WTC11 (cell line): Measurements from ENCODE around the gene NRIP3. TPM values are rescaled to one million over a fixed set of nuclear protein-coding genes. Genes with fewer than 3 reads are reported as not detected.

ENCODE experiments used
- ATAC-seq: fragments of 200-7000 bp; cut with Tn5 transposase; 2 replicates; pipeline ENCODE4 v1.10.0; 2021; ENCODE audit warnings: mild to moderate bottlenecking, moderate library complexity
- CTCF ChIA-PET: fragments of 300-600 bp; sonication (Branson Sonifier 250); formaldehyde crosslinking; loops from one replicate; lab custom pipeline; 2021; ENCODE audit warnings: antibody characterized with exemption; lab: Charles Lee
- POLR2A ChIA-PET: fragments of 350-600 bp; sonication (Branson Sonifier 250); formaldehyde crosslinking; loops from one replicate; lab custom pipeline; 2021; ENCODE audit warnings: antibody characterized with exemption; lab: Charles Lee
- DNase-seq: peaks from one replicate; pipeline ENCODE4 v3.0.0; 2021; ENCODE audit warnings: low spot score
- H3K27ac Mint-ChIP-seq: 2 replicates; pipeline ENCODE4 v1.8.0; 2021; ENCODE audit warnings: mixed read lengths
- H3K27me3 Mint-ChIP-seq: 2 replicates; pipeline ENCODE4 v1.8.0; 2021; ENCODE audit warnings: low read depth, mild to moderate bottlenecking, moderate library complexity, mixed read lengths
- H3K36me3 Mint-ChIP-seq: 2 replicates; pipeline ENCODE4 v1.8.0; 2021; ENCODE audit warnings: mixed read lengths
- H3K4me1 Mint-ChIP-seq: 2 replicates; pipeline ENCODE4 v1.8.0; 2022; ENCODE audit warnings: mixed read lengths
- H3K4me3 Mint-ChIP-seq: 2 replicates; pipeline ENCODE4 v1.8.0; 2021; ENCODE audit warnings: mild to moderate bottlenecking, moderate library complexity, mixed read lengths
- H3K9me3 Mint-ChIP-seq: 2 replicates; pipeline ENCODE4 v1.8.0; 2021; ENCODE audit warnings: mixed read lengths
- ATF6 ChIP-seq: sonication (generic); formaldehyde crosslinking; IDR thresholded peaks from 2 replicates; pipeline ENCODE4 v1.8.1; 2023; ENCODE audit warnings: mild to moderate bottlenecking, missing genetic modification reagents
- CBFB ChIP-seq: sonication (generic); formaldehyde crosslinking; IDR thresholded peaks from 2 replicates; pipeline ENCODE4 v1.8.1; 2022; ENCODE audit warnings: mild to moderate bottlenecking, low read depth, missing genetic modification reagents
- CREB1 ChIP-seq: sonication (generic); formaldehyde crosslinking; IDR thresholded peaks from 2 replicates; pipeline ENCODE4 v1.8.0; 2023; ENCODE audit warnings: mild to moderate bottlenecking, missing genetic modification reagents
- E2F4 ChIP-seq: sonication (generic); formaldehyde crosslinking; IDR thresholded peaks from 2 replicates; pipeline ENCODE4 v1.8.1; 2022; ENCODE audit warnings: low read depth, mild to moderate bottlenecking, moderate library complexity, missing genetic modification reagents, borderline replicate concordance
- ERG ChIP-seq: fragments of 250-450 bp; sonication (Bioruptor Pico); IDR thresholded peaks from 2 replicates; pipeline ENCODE4 v1.8.0; 2021; ENCODE audit warnings: mild to moderate bottlenecking
- FOXJ3 ChIP-seq: sonication (generic); formaldehyde crosslinking; IDR thresholded peaks from 2 replicates; pipeline ENCODE4 v1.9.0; 2021; ENCODE audit warnings: missing genetic modification reagents, mild to moderate bottlenecking, borderline replicate concordance
- FOXP1 ChIP-seq: sonication (generic); formaldehyde crosslinking; IDR thresholded peaks from 2 replicates; pipeline ENCODE4 v1.8.0; 2022; ENCODE audit warnings: missing genetic modification reagents, mild to moderate bottlenecking, moderate library complexity, borderline replicate concordance
- GABPB1 ChIP-seq: sonication (generic); formaldehyde crosslinking; IDR thresholded peaks from 2 replicates; pipeline ENCODE4 v1.8.1; 2023; ENCODE audit warnings: mild to moderate bottlenecking, missing genetic modification reagents
- GRHL2 ChIP-seq: fragments of 250-450 bp; sonication (Bioruptor Pico); IDR thresholded peaks from 2 replicates; pipeline ENCODE4 v1.8.0; 2022; ENCODE audit warnings: mild to moderate bottlenecking, moderate library complexity; ENCODE audit not compliant: insufficient replicate concordance, severe bottlenecking
- GTF2I ChIP-seq: fragments of 250-450 bp; sonication (Bioruptor Pico); conservative IDR thresholded peaks from 2 replicates; pipeline ENCODE4 v1.4.0; 2021; ENCODE audit warnings: mild to moderate bottlenecking
- JAZF1 ChIP-seq: fragments of 250-450 bp; sonication (Bioruptor Pico); IDR thresholded peaks from 2 replicates; pipeline ENCODE4 v1.9.0; 2021; ENCODE audit warnings: moderate library complexity, mild to moderate bottlenecking, inconsistent platforms
- KAT7 ChIP-seq: sonication (generic); formaldehyde crosslinking; IDR thresholded peaks from 2 replicates; pipeline ENCODE4 v1.8.1; 2023; ENCODE audit warnings: missing genetic modification reagents, mild to moderate bottlenecking, borderline replicate concordance
- MXD4 ChIP-seq: fragments of 250-450 bp; sonication (Bioruptor Pico); IDR thresholded peaks from 2 replicates; pipeline ENCODE4 v1.8.0; 2021; ENCODE audit warnings: mild to moderate bottlenecking, moderate library complexity, borderline replicate concordance
- NFATC4 ChIP-seq: fragments of 250-450 bp; sonication (Bioruptor Pico); IDR thresholded peaks from 2 replicates; pipeline ENCODE4 v1.9.0; 2021; ENCODE audit warnings: mild to moderate bottlenecking
- NR1H2 ChIP-seq: sonication (generic); formaldehyde crosslinking; IDR thresholded peaks from 2 replicates; pipeline ENCODE4 v1.9.0; 2021; ENCODE audit warnings: mild to moderate bottlenecking, moderate library complexity, missing genetic modification reagents
- NR2C2 ChIP-seq: sonication (generic); formaldehyde crosslinking; IDR thresholded peaks from 2 replicates; pipeline ENCODE4 v1.8.0; 2022; ENCODE audit warnings: mild to moderate bottlenecking, missing genetic modification reagents
- NR3C1 ChIP-seq: sonication (generic); formaldehyde crosslinking; conservative IDR thresholded peaks from 2 replicates; pipeline ENCODE4 v1.8.1; 2023; ENCODE audit warnings: low read depth, mild to moderate bottlenecking, missing genetic modification reagents
- RELA ChIP-seq: sonication (generic); formaldehyde crosslinking; IDR thresholded peaks from 2 replicates; pipeline ENCODE4 v1.8.1; 2022; ENCODE audit warnings: missing genetic modification reagents, mild to moderate bottlenecking, borderline replicate concordance
- TP53 ChIP-seq: sonication (generic); formaldehyde crosslinking; IDR thresholded peaks from 2 replicates; pipeline ENCODE4 v1.8.1; 2023; ENCODE audit warnings: mild to moderate bottlenecking, missing genetic modification reagents
- ZNF219 ChIP-seq: sonication (generic); formaldehyde crosslinking; IDR thresholded peaks from 2 replicates; pipeline ENCODE4 v1.8.0; 2023; ENCODE audit warnings: missing genetic modification reagents, mild to moderate bottlenecking, borderline replicate concordance
- ZNF671 ChIP-seq: fragments of 250-450 bp; sonication (Bioruptor Pico); IDR thresholded peaks from 2 replicates; pipeline ENCODE4 v1.8.0; 2021; ENCODE audit warnings: mild to moderate bottlenecking
- total RNA-seq: library from RNA; stranded (reverse); gene quantifications from 3 replicates; pipeline ENCODE4 v1.2.3, GENCODE V29; 2021
- TF ChIP-seq, protein P1 (sequence below): sonication (generic); formaldehyde crosslinking; IDR thresholded peaks from 2 replicates; pipeline ENCODE4 v1.8.0; 2023; ENCODE audit warnings: missing genetic modification reagents

Gene NRIP3
- total RNA-seq, 1 experiment from 2014 or later: 4.5 TPM

GRCh38 chr11:9037963-9038362 is 34.2 kb upstream of the NRIP3 start:
- no peak for DNase-seq

DNA sequence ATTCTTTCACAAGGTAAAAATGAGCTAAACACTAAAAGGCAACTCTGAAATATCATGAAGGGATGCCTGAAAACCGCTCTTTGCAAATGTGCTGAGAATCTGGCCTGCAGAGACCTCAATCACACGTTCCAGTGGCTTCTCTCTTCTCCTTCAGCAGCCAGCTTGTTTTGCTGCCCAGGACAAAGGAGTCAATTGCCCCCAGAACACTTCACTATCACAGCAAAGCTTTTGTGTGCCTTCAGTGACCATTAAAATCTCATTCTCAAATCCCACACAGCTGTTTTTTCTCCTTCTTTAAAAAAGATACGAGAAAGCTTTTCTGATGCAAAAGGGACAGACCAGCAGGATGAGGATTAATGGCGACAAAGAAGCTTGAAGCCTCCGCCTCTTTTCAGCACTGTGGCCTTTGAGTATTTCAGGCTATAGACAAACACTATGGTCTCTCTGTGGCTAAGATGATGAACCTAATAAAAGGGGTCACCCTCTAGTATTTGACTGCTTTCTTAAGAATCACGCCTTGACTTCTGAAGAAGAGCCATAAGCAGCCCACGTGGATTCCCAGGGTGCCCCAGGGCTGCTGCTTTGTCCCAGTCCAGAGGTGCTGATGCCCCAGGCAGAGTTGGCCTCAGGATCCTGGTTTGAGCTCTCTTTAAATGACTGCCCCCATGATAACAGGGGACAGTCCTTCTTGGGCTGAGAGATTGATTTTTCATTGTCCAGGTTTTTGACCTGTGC is 33.4 kb upstream of the NRIP3 start:
- H3K4me3 Mint-ChIP-seq: no peak overlapping the region
- peaks cover 18% of the 10 kb centered on the region for H3K4me1 Mint-ChIP-seq
- DNase-seq: no peak
- CTCF ChIA-PET: interaction anchor here (0.7 to 1.8 kb wide), 8 partner anchors 21 to 498 kb away, joined by 3 to 10 read pairs (median 4); partner anchors contain the start of gene NRIP3
- TF ChIP-seq CBFB (CRISPR knock-in tag): no peak
- no peak for TF ChIP-seq ZNF671
- no peak for TF ChIP-seq GTF2I (CRISPR knock-in tag)
- no peak for TF ChIP-seq NR2C2 (CRISPR knock-in tag)
- no peaks in the 10 kb centered on the region for H3K9me3 Mint-ChIP-seq
- H3K36me3 Mint-ChIP-seq: no peaks in the 10 kb centered on the region
- peak; percentile 26 for ATAC-seq
- no peak overlapping the region for H3K27ac Mint-ChIP-seq
- POLR2A ChIA-PET: interaction anchor here (0.6 to 1.3 kb wide), 4 partner anchors 9 to 213 kb away, joined by 3 to 4 read pairs (median 4); no protein-coding TSS in a partner anchor
- no peaks in the 10 kb centered on the region for H3K27me3 Mint-ChIP-seq

More at GRCh38 chr11:9037963-9038362, 34.2 kb upstream of the NRIP3 start:
- TF ChIP-seq KAT7 (CRISPR knock-in tag): no peak
- H3K36me3 Mint-ChIP-seq: no peaks in the 10 kb centered on the region
- no peaks in the 10 kb centered on the region for H3K9me3 Mint-ChIP-seq
- ChIA-PET CTCF (interaction anchor here (1.0 to 1.8 kb wide), 4 partner anchors 22 to 100 kb away, joined by 3 to 10 read pairs (median 4); no protein-coding TSS in a partner anchor), POLR2A (interaction anchor here (1.3 kb wide), 1 partner anchor 14 kb away, joined by 3 read pairs; no protein-coding TSS in a partner anchor)
- H3K27me3 Mint-ChIP-seq: no peaks in the 10 kb centered on the region
- ATAC-seq: no peak
- H3K27ac Mint-ChIP-seq: no peak overlapping the region
- H3K4me3 Mint-ChIP-seq: no peak overlapping the region
- H3K4me1 Mint-ChIP-seq: peaks cover 18% of the 10 kb centered on the region

DNA sequence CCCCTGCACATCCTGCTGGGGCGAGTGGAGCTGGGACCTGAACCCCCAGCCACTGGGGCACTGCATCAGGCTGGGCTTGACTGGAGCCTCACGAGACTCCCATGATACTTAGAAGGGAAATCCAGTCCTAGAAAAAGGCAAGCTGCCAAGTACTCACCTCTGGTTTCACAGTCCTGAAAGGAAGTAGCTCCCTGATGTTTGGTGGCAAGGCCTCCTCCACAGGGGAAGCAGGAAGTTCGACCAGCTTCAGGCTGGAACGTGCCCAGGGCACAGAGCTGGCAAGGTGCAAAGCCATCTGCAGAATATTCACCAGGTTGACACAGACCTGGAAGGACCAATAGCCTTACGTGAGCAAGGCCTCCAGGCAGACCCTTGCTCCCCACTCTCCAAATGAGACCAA is 26.8 kb upstream of the NRIP3 start:
- ATAC-seq: no peak
- Mint-ChIP-seq H3K27ac (no peak overlapping the region), H3K4me1 (no peaks in the 10 kb centered on the region), H3K36me3 (no peaks in the 10 kb centered on the region), H3K4me3 (no peak overlapping the region), H3K27me3 (no peaks in the 10 kb centered on the region; the same call in 1 of the 2 replicates), H3K9me3 (no peaks in the 10 kb centered on the region)
- DNase-seq: no peak
- ChIA-PET POLR2A (no interaction called here), CTCF (interaction anchor here (0.6 to 6.6 kb wide), 4 partner anchors 14 to 200 kb away, joined by 3 to 37 read pairs (median 4); no protein-coding TSS in a partner anchor)
- TF ChIP-seq FOXJ3 (CRISPR knock-in tag) (no peak), FOXP1 (no peak), E2F4 (no peak), ZNF219 (no peak), NR1H2 (CRISPR knock-in tag) (0 out of 2 replicates have a peak, but pooled peaks have one; percentile 17), MXD4 (no peak), RELA (CRISPR knock-in tag) (no peak)

GRCh38 chr11:9029422-9029821 is 25.6 kb upstream of the NRIP3 start:
- H3K27ac Mint-ChIP-seq: no peak overlapping the region
- H3K27me3 Mint-ChIP-seq: no peaks in the 10 kb centered on the region; the same call in 1 of the 2 replicates
- no peak for ATAC-seq
- DNase-seq: no peak
- no peaks in the 10 kb centered on the region for H3K36me3 Mint-ChIP-seq
- POLR2A ChIA-PET: no interaction called here
- H3K9me3 Mint-ChIP-seq: no peaks in the 10 kb centered on the region
- TF ChIP-seq GRHL2 (CRISPR knock-in tag): no peak
- TF ChIP-seq JAZF1: no peak
- no peak for TF ChIP-seq ATF6 (CRISPR knock-in tag)
- no peak for TF ChIP-seq NFATC4 (CRISPR knock-in tag)
- no peak for TF ChIP-seq NR1H2 (CRISPR knock-in tag)
- TF ChIP-seq ERG: no peak
- TF ChIP-seq, protein P1, sequence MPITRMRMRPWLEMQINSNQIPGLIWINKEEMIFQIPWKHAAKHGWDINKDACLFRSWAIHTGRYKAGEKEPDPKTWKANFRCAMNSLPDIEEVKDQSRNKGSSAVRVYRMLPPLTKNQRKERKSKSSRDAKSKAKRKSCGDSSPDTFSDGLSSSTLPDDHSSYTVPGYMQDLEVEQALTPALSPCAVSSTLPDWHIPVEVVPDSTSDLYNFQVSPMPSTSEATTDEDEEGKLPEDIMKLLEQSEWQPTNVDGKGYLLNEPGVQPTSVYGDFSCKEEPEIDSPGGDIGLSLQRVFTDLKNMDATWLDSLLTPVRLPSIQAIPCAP (CRISPR knock-in tag): no peak
- no peak for TF ChIP-seq TP53 (CRISPR knock-in tag)
- TF ChIP-seq CREB1: no peak
- TF ChIP-seq NR3C1 (CRISPR knock-in tag): no peak
- no peak for TF ChIP-seq GABPB1 (CRISPR knock-in tag)
- CTCF ChIA-PET: interaction anchor here (1.2 to 6.6 kb wide), 5 partner anchors 13 to 109 kb away, joined by 3 to 37 read pairs (median 8); no protein-coding TSS in a partner anchor
- no peak overlapping the region for H3K4me3 Mint-ChIP-seq
- H3K4me1 Mint-ChIP-seq: no peaks in the 10 kb centered on the region
